PC-9 (cell line): Measurements from ENCODE around the gene EPB41L3. TPM values are rescaled to one million over a fixed set of nuclear protein-coding genes. Genes with fewer than 3 reads are reported as not detected.

ENCODE experiments used
- BruUV-seq: library from RNA; stranded (reverse); fragments of 400-500 nt; replicated peaks from 2 replicates; lab custom pipeline; 2021; lab: Mats Ljungman, UMichigan
- CTCF ChIA-PET: fragments of 300-600 bp; sonication (Branson Sonifier 250); formaldehyde crosslinking; loops from one replicate; lab custom pipeline; 2022; ENCODE audit warnings: antibody characterized with exemption; lab: Charles Lee
- POLR2A ChIA-PET: fragments of 300-600 bp; sonication (Branson Sonifier 250); formaldehyde crosslinking; loops from one replicate; lab custom pipeline; 2022; ENCODE audit warnings: antibody characterized with exemption; ENCODE audit not compliant: unreplicated experiment; lab: Charles Lee
- DNase-seq, 2 experiments: peaks; one replicate each; pipeline versions ENCODE4 v3.0.0 to v3.0.0-alpha.2; 2015 to 2022; ENCODE audit warnings: mixed read lengths in 1 of 2
- H2AFZ ChIP-seq: fragments of 200-600 bp; sonication (generic); 2 replicates; pipeline ENCODE4 v1.8.1; 2017; ENCODE audit warnings: antibody characterized with exemption
- H3F3A ChIP-seq: fragments of 200-600 bp; sonication (generic); 2 replicates; pipeline ENCODE4 v1.8.1; 2017; ENCODE audit warnings: antibody characterized with exemption, mild to moderate bottlenecking, low read depth; ENCODE audit not compliant: insufficient read depth
- H3K27ac ChIP-seq: fragments of 200-600 bp; sonication (generic); 2 replicates; pipeline ENCODE4 v1.6.1; 2016; ENCODE audit warnings: mixed run types
- H3K27me3 ChIP-seq: fragments of 200-600 bp; sonication (generic); 2 replicates; pipeline ENCODE4 v1.6.1; 2016; ENCODE audit warnings: low read depth, mixed run types; ENCODE audit not compliant: insufficient read depth
- H3K36me3 ChIP-seq: fragments of 200-600 bp; sonication (generic); 2 replicates; pipeline ENCODE4 v1.6.1; 2016; ENCODE audit warnings: low read depth, mixed run types
- H3K4me1 ChIP-seq: fragments of 200-600 bp; sonication (generic); replicated peaks from 2 replicates; pipeline ENCODE4 v1.6.1; 2016; ENCODE audit warnings: mixed run types; ENCODE audit not compliant: insufficient read depth
- H3K4me2 ChIP-seq: fragments of 200-600 bp; sonication (generic); 2 replicates; pipeline ENCODE4 v1.6.1; 2017; ENCODE audit warnings: mixed run types
- H3K4me3 ChIP-seq: fragments of 200-600 bp; sonication (generic); 2 replicates; pipeline ENCODE4 v1.6.1; 2016; ENCODE audit warnings: mixed run types
- H3K79me2 ChIP-seq: fragments of 200-600 bp; sonication (generic); 2 replicates; pipeline ENCODE4 v1.6.1; 2017; ENCODE audit warnings: low read depth, mixed run types
- H3K9me2 ChIP-seq: fragments of 200-600 bp; sonication (generic); 2 replicates; pipeline ENCODE4 v1.8.1; 2017; ENCODE audit warnings: mild to moderate bottlenecking; ENCODE audit not compliant: insufficient read depth
- H3K9me3 ChIP-seq: fragments of 200-600 bp; sonication (generic); 2 replicates; pipeline ENCODE4 v1.8.1; 2016; ENCODE audit warnings: low read depth; ENCODE audit not compliant: insufficient read depth
- H4K20me1 ChIP-seq: fragments of 200-600 bp; sonication (generic); 2 replicates; pipeline ENCODE4 v1.8.1; 2017; ENCODE audit not compliant: insufficient read depth
- CTCF ChIP-seq: fragments of 200-600 bp; sonication (generic); conservative IDR thresholded peaks from 2 replicates; pipeline ENCODE4 v1.6.1; 2017; ENCODE audit warnings: mixed run types, antibody characterized with exemption, mild to moderate bottlenecking, moderate library complexity
- EZH2 ChIP-seq: fragments of 200-600 bp; sonication (generic); IDR thresholded peaks from 2 replicates; pipeline ENCODE4 v1.8.0; 2017; ENCODE audit warnings: antibody characterized with exemption, low read depth
- intact Hi-C: fragments of 100-400 bp; cut with micrococcal nuclease; formaldehyde crosslinking; loops from one replicate; pipeline ENCODE4 v1.10.0; 2022; ENCODE audit not compliant: unreplicated experiment
- total RNA-seq: library from RNA; stranded (reverse); gene quantifications from 2 replicates; pipeline ENCODE4 v1.2.3, GENCODE V29; 2021

EPB41L3 gene
- total RNA-seq, 1 experiment from 2014 or later = not detected

GRCh38 chr18:5521000-5521399 lies 22.8 kb downstream of the EPB41L3 start:
- Histone ChIP-seq H4K20me1 (no peaks in the 10 kb centered on the region), H3K4me3 (no peak overlapping the region), H3K4me1 (no peaks in the 10 kb centered on the region), H3K36me3 (no peaks in the 10 kb centered on the region), H3K27ac (no peak overlapping the region), H3K27me3 (peaks cover 37% of the 10 kb centered on the region), H2AFZ (no peak overlapping the region), H3K79me2 (no peaks in the 10 kb centered on the region), H3F3A (no peaks in the 10 kb centered on the region), H3K9me2 (no peaks in the 10 kb centered on the region), H3K9me3 (no peaks in the 10 kb centered on the region), H3K4me2 (no peak overlapping the region)
- POLR2A ChIA-PET = no interaction called here
- DNase-seq = no peak
- CTCF ChIA-PET = no interaction called here
- intact Hi-C loops = no loop called here
- no TSS peak for BruUV-seq
- TF ChIP-seq EZH2 (no peak), CTCF (no peak)

- no peaks in the 10 kb centered on the region for H3F3A ChIP-seq
- H3K79me2 ChIP-seq = no peaks in the 10 kb centered on the region
- TF ChIP-seq EZH2 = no peak
- TF ChIP-seq CTCF = no peak
- H3K27me3 ChIP-seq = peaks cover 40% of the 10 kb centered on the region
- no peaks in the 10 kb centered on the region for H3K4me1 ChIP-seq
- no peaks in the 10 kb centered on the region for H3K9me3 ChIP-seq
- no peak for DNase-seq
- no TSS peak for BruUV-seq
- POLR2A ChIA-PET = no interaction called here
- H3K36me3 ChIP-seq = no peaks in the 10 kb centered on the region
- intact Hi-C loops = no loop called here
- no peaks in the 10 kb centered on the region for H4K20me1 ChIP-seq
- no peak overlapping the region for H3K4me2 ChIP-seq
- H3K9me2 ChIP-seq = no peaks in the 10 kb centered on the region
- H3K4me3 ChIP-seq = no peak overlapping the region
- H2AFZ ChIP-seq = no peak overlapping the region
- no peak overlapping the region for H3K27ac ChIP-seq
- CTCF ChIA-PET = no interaction called here
Observed at GRCh38 chr18:5520464-5520863, 23.3 kb downstream of the EPB41L3 start.

GRCh38 chr18:5519448-5520298 lies 24.1 kb downstream of the EPB41L3 start:
- no peaks in the 10 kb centered on the region for H3F3A ChIP-seq
- TF ChIP-seq CTCF (no peak), EZH2 (no peak)
- H2AFZ ChIP-seq = no peak overlapping the region
- BruUV-seq = no TSS peak
- no peak overlapping the region for H3K4me3 ChIP-seq
- H4K20me1 ChIP-seq = no peaks in the 10 kb centered on the region
- no peaks in the 10 kb centered on the region for H3K36me3 ChIP-seq
- H3K4me2 ChIP-seq = no peak overlapping the region
- DNase-seq = no peak
- H3K4me1 ChIP-seq = no peaks in the 10 kb centered on the region
- no peak overlapping the region for H3K27ac ChIP-seq
- CTCF ChIA-PET = no interaction called here
- no peaks in the 10 kb centered on the region for H3K9me3 ChIP-seq
- no peaks in the 10 kb centered on the region for H3K79me2 ChIP-seq
- H3K27me3 ChIP-seq = peaks cover 40% of the 10 kb centered on the region
- POLR2A ChIA-PET = no interaction called here
- no peaks in the 10 kb centered on the region for H3K9me2 ChIP-seq
- intact Hi-C loops = no loop called here
